SK-N-MC (cell line): ENCODE measurements around the gene TIMD4.

Source experiments
- EZH2 ChIP-seq: fragments of 200-600 bp; sonication (generic); IDR thresholded peaks from one replicate; pipeline ENCODE4 v1.6.1; 2017; ENCODE audit warnings: antibody characterized with exemption
- POLR2AphosphoS5 ChIP-seq: IDR thresholded peaks from 2 replicates; pipeline ENCODE4 v1.6.1; 2012; ENCODE audit warnings: mild to moderate bottlenecking, low read depth, low read length, borderline replicate concordance

DNA sequence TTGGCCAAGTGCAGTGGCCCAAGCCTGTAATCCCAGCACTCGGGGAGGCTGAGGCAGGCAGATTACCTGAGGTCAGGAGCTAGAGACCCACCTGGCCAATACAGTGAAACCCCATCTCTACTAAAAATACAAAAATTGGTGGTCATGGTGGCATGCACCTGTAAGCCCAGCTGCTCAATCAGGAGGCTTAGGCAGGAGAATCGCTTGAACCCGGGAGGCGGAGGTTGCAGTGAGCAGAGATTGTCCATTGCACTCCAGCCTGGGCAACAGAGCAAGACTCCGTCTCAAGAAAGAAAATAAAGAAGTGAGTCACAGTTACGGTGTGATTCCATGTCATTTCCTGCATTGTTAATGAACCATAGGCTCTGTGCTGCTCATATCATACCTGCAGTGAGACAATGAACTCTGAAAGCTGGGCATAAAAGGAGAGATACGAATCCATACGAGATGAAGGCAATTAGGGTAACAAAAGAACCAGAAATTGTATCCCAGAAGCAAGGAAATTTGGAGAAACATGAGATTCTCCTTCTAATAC lies 44.6 kb downstream of the TIMD4 start:
- TF ChIP-seq EZH2 (no peak), POLR2AphosphoS5 (no peak)
